ENCODE measurements around the gene SPP1.

- TF ChIP-seq CTCF (IDR thresholded peaks at IDR 0.05) (no peak), POLR2A (IDR thresholded peaks at IDR 0.05) (no peak)
Observed at GRCh38 chr4:87934157-87934704, 41.3 kb upstream of the SPP1 start.
